Loucy (cell line): Measurements from ENCODE around the gene LIPC.

ENCODE experiments used
- CTCF ChIP-seq: fragments of 200-600 bp; sonication (generic); conservative IDR thresholded peaks from 2 replicates; pipeline ENCODE4 v1.5.1; 2014; ENCODE audit warnings: mild to moderate bottlenecking, antibody characterized with exemption, low read length
- EZH2phosphoT487 ChIP-seq: fragments of 200-600 bp; IDR thresholded peaks from 2 replicates; pipeline ENCODE4 v1.6.1; 2018; ENCODE audit warnings: antibody characterized with exemption, mild to moderate bottlenecking, moderate library complexity, borderline replicate concordance

GRCh38 chr15:58452775-58453174 is 21.0 kb downstream of the LIPC start:
- TF ChIP-seq CTCF (no peak), EZH2phosphoT487 (no peak)
